Activated CD4-positive, alpha-beta T cell treated with anti-CD3 and anti-CD28 coated beads for 4 hours (primary cell): ENCODE data around the gene ERP29.
"Not testable (repeated sequence)": the region's sequence is repeated elsewhere in the genome, so short reads cannot be mapped to it uniquely, and the experiment has no call there.

Source experiments
- DNase-seq, 2 donors: peaks; one replicate each; pipeline ENCODE4 v3.0.0-alpha.2; 2020

The ERP29 gene

GRCh38 chr12:112004041-112004440 is 9.2 kb upstream of the ERP29 start:
- no peak for DNase-seq

- DNase-seq, result no peak
These were observed 7.5 kb upstream of the ERP29 start for GRCh38 chr12:112005419-112006395.

- DNase-seq, result no peak
These were observed 5.3 kb upstream of the ERP29 start for GRCh38 chr12:112007945-112008344.

- no peak for DNase-seq
These were observed 4.3 kb upstream of the ERP29 start for GRCh38 chr12:112008918-112009317.

- DNase-seq, result not testable (repeated sequence)
These were observed 3.6 kb upstream of the ERP29 start for GRCh38 chr12:112009596-112009995.

GRCh38 chr12:112010415-112011344 is 2.5 kb upstream of the ERP29 start:
- DNase-seq, result no peak

- no peak for DNase-seq
These were observed 1.5 kb upstream of the ERP29 start for GRCh38 chr12:112011685-112012084.

GRCh38 chr12:112013601-112014402 is 576 bp downstream of the ERP29 start:
- DNase-seq, result peak; percentile 71 to 72

GRCh38 chr12:112015938-112016337 is 2.7 kb downstream of the ERP29 start:
- no peak for DNase-seq

GRCh38 chr12:112017041-112017440 is 3.8 kb downstream of the ERP29 start:
- DNase-seq, result no peak

- no peak for DNase-seq
These were observed 5.5 kb downstream of the ERP29 start for GRCh38 chr12:112018571-112019237.

- DNase-seq, result no peak
These were observed 7.8 kb downstream of the ERP29 start for GRCh38 chr12:112020947-112021457.

- no peak for DNase-seq
These were observed 9.2 kb downstream of the ERP29 start for GRCh38 chr12:112022241-112023016.

GRCh38 chr12:112023759-112024396 is 10.7 kb downstream of the ERP29 start:
- DNase-seq, result no peak

- DNase-seq, result no peak
These were observed 12.7 kb downstream of the ERP29 start for GRCh38 chr12:112025808-112026375.

- no peak for DNase-seq
These were observed 16.1 kb downstream of the ERP29 start for GRCh38 chr12:112029301-112029700.

- no peak for DNase-seq
These were observed 18.2 kb downstream of the ERP29 start for GRCh38 chr12:112031472-112031871.

- no peak for DNase-seq
These were observed 19.1 kb downstream of the ERP29 start for GRCh38 chr12:112032292-112032691.

- DNase-seq, result no peak
These were observed 22.1 kb downstream of the ERP29 start for GRCh38 chr12:112035219-112035785.

GRCh38 chr12:112036614-112037013 is 23.4 kb downstream of the ERP29 start:
- DNase-seq, result not testable (repeated sequence)
